K562 (cell line): Measurements from ENCODE around the gene CDKN2C. TPM values are rescaled to one million over a fixed set of nuclear protein-coding genes. Genes with fewer than 3 reads are reported as not detected.

Source experiments
- BDP1 ChIP-seq: IDR thresholded peaks from 3 replicates; pipeline ENCODE4 v1.6.1; 2011; ENCODE audit not compliant: insufficient read length, insufficient read depth
- BRD4 ChIP-seq: fragments of 200-600 bp; sonication (generic); IDR thresholded peaks from 2 replicates; pipeline ENCODE4 v1.6.1; 2017; ENCODE audit warnings: inconsistent platforms
- BRD9 ChIP-seq: fragments of 450-650 bp; IDR thresholded peaks from 2 replicates; pipeline ENCODE4 v1.6.1; 2018; ENCODE audit warnings: low read depth; ENCODE audit not compliant: partially characterized antibody
- BRF2 ChIP-seq: IDR thresholded peaks from 3 replicates; pipeline ENCODE4 v1.6.1; 2011; ENCODE audit warnings: borderline replicate concordance, mild to moderate bottlenecking; ENCODE audit not compliant: insufficient read length, insufficient read depth
- CBX8 ChIP-seq: fragments of 200-600 bp; sonication (generic); IDR thresholded peaks from 2 replicates; pipeline ENCODE4 v1.6.1; 2012; ENCODE audit warnings: borderline replicate concordance, mixed run types, low read depth, mild to moderate bottlenecking, moderate library complexity, mixed read lengths, low read length, control low read depth, inconsistent platforms; ENCODE audit not compliant: poor library complexity, severe bottlenecking; ENCODE audit errors: extremely low read depth
- CC2D1A ChIP-seq: fragments of 450-650 bp; IDR thresholded peaks from 2 replicates; pipeline ENCODE4 v1.6.1; 2017; ENCODE audit warnings: mild to moderate bottlenecking
- CTCFL ChIP-seq: IDR thresholded peaks from 2 replicates; pipeline ENCODE4 v1.6.1; 2011; ENCODE audit warnings: borderline replicate concordance, low read depth, mild to moderate bottlenecking, moderate library complexity, low read length; ENCODE audit not compliant: insufficient read depth, poor library complexity, severe bottlenecking
- FOXJ3 ChIP-seq: sonication (generic); formaldehyde crosslinking; IDR thresholded peaks from 2 replicates; pipeline ENCODE4 v1.4.0; 2020; ENCODE audit warnings: mild to moderate bottlenecking, missing genetic modification reagents
- KDM5B ChIP-seq: fragments of 200-600 bp; sonication (generic); IDR thresholded peaks from 2 replicates; pipeline ENCODE4 v1.6.1; 2012; ENCODE audit warnings: low read depth, mild to moderate bottlenecking, moderate library complexity, low read length, control low read depth, inconsistent platforms; ENCODE audit not compliant: insufficient replicate concordance
- LEF1 ChIP-seq: fragments of 450-650 bp; IDR thresholded peaks from 2 replicates; pipeline ENCODE4 v1.6.1; 2016; ENCODE audit warnings: mild to moderate bottlenecking
- MCM3 ChIP-seq: fragments of 450-650 bp; IDR thresholded peaks from 2 replicates; pipeline ENCODE4 v1.6.1; 2016
- PRPF4 ChIP-seq: fragments of 200-400 bp; formaldehyde crosslinking; IDR thresholded peaks from one replicate; pipeline ENCODE4 v1.6.1; 2017; ENCODE audit warnings: low read length, low read depth, mild to moderate bottlenecking; ENCODE audit not compliant: insufficient read depth, poor library complexity, severe bottlenecking
- PURB ChIP-seq: sonication (generic); formaldehyde crosslinking; IDR thresholded peaks from 2 replicates; pipeline ENCODE4 v1.9.0; 2021; ENCODE audit warnings: low read depth, mild to moderate bottlenecking, missing genetic modification reagents
- RBM14 ChIP-seq: fragments of 200-400 bp; formaldehyde crosslinking; IDR thresholded peaks from 2 replicates; pipeline ENCODE4 v1.6.1; 2018; ENCODE audit warnings: low read depth, mild to moderate bottlenecking, low read length, moderate library complexity, borderline replicate concordance; ENCODE audit not compliant: insufficient read depth
- RNF219 ChIP-seq: fragments of 250-450 bp; sonication (Bioruptor Pico); IDR thresholded peaks from 2 replicates; pipeline ENCODE4 v1.5.0; 2022; ENCODE audit warnings: mild to moderate bottlenecking
- SMARCE1 ChIP-seq: fragments of 450-650 bp; IDR thresholded peaks from 2 replicates; pipeline ENCODE4 v1.7.1; 2016; ENCODE audit warnings: mild to moderate bottlenecking
- SRSF9 ChIP-seq: fragments of 200-400 bp; formaldehyde crosslinking; IDR thresholded peaks from 2 replicates; pipeline ENCODE4 v1.6.1; 2017; ENCODE audit warnings: low read depth, low read length, borderline replicate concordance
- TEAD4 ChIP-seq, 2 experiments: sonication (generic) in 1 of 2; formaldehyde crosslinking in 1 of 2; IDR thresholded peaks; 2 replicates each; pipeline versions ENCODE4 v1.6.1 to v1.8.0; 2012 to 2022; ENCODE audit warnings: borderline replicate concordance in 1 of 2, inconsistent platforms in 1 of 2, low read length in 1 of 2, mild to moderate bottlenecking in 1 of 2, missing genetic modification reagents in 1 of 2
- U2AF2 ChIP-seq: fragments of 200-400 bp; formaldehyde crosslinking; optimal IDR thresholded peaks from 2 replicates; pipeline ENCODE3; 2017; ENCODE audit warnings: low read depth, mild to moderate bottlenecking, low read length
- USF1 ChIP-seq: sonication (generic); formaldehyde crosslinking; IDR thresholded peaks from 2 replicates; pipeline ENCODE4 v1.9.0; 2022; ENCODE audit warnings: mild to moderate bottlenecking, missing genetic modification reagents
- XRCC3 ChIP-seq: fragments of 450-650 bp; IDR thresholded peaks from 2 replicates; pipeline ENCODE4 v1.6.1; 2017; ENCODE audit warnings: mild to moderate bottlenecking, moderate library complexity
- ZNF785 ChIP-seq: fragments of 250-450 bp; sonication (Bioruptor Pico); IDR thresholded peaks from 2 replicates; pipeline ENCODE4 v1.4.0; 2020; ENCODE audit warnings: mild to moderate bottlenecking
- polyA plus RNA-seq, 8 experiments: library from polyadenylated mRNA; depleted of rRNA in 4 of 8; stranded (reverse) in 5 of 8; unstranded in 3 of 8; fragments of >200 nt; fragmentation: Nextera tagmentation in 2 of 8; fragmentation: Illumina TruSeq in 1 of 8; extraction: Ambion mirVana in 2 of 8; extraction: Trizol in 1 of 8; gene quantifications; 2 replicates each; pipeline versions ENCODE4 v1.2.1 to v1.2.3, GENCODE V29; 2011 to 2014; ENCODE audit warnings: inconsistent platforms in 1 of 8, missing spikeins in 1 of 8
- total RNA-seq, 7 experiments: library from RNA; depleted of rRNA in 6 of 7; stranded (reverse); fragments of >200 nt in 6 of 7; fragmentation: Illumina TruSeq in 2 of 7; extraction: Trizol in 2 of 7; gene quantifications; 2 replicates each; pipeline versions ENCODE4 v1.2.1 to v1.2.3, GENCODE V29; 2011 to 2021; ENCODE audit warnings: low replicate concordance in 1 of 7

CDKN2C gene
- total and polyA plus RNA-seq, 9 of the 15 experiments (the other 6 are each of a cell fraction or from before 2014, with no cell fraction given) = 11.9 to 74.3 (median 45.9) TPM

GRCh38 chr1:50968158-50968820, 1.8 kb upstream of the CDKN2C start (continued):
- TF ChIP-seq BRF2 (no peak), SRSF9 (no peak), CC2D1A (no peak), CBX8 (no peak), RBM14 (no peak), PRPF4 (no peak), PURB (CRISPR knock-in tag) (no peak), RNF219 (no peak), KDM5B (peak; percentile 73), BRD9 (no peak), TEAD4 (IDR thresholded peaks at IDR 0.05; ENCODE audit: low read length) (peak; percentile 26), TEAD4 (CRISPR knock-in tag; IDR thresholded peaks at IDR 0.05; ENCODE audit: borderline replicate concordance) (no peak), SMARCE1 (peak; percentile 12; the same call in 1 of the 2 replicates), XRCC3 (no peak), U2AF2 (no peak), LEF1 (0 out of 2 replicates have a peak, but pooled peaks have one; percentile 17), ZNF785 (CRISPR knock-in tag) (no peak), CTCFL (no peak), MCM3 (no peak), USF1 (0 out of 2 replicates have a peak, but pooled peaks have one; percentile 27), BDP1 (no peak), BRD4 (peak; percentile 77; the same call in 1 of the 2 replicates), FOXJ3 (CRISPR knock-in tag) (no peak)
